ENCODE data around the gene SPTLC2.
A peak's percentile ranks its signal among the peaks of the same experiment; 100 is the strongest.

The SPTLC2 gene

GRCh38 chr14:77580477-77580876, 36.0 kb downstream of the SPTLC2 start:
- no peak for TF ChIP-seq CTCF (conservative IDR thresholded peaks at IDR 0.05; ENCODE audit: low read depth, low read length)
- H3K4me3 ChIP-seq (ENCODE audit: low read depth, low read length), result peak overlapping the region; percentile 32
- no peak for DNase-seq (ENCODE audit: low read depth)

GRCh38 chr14:77579780-77580179, 36.7 kb downstream of the SPTLC2 start:
- TF ChIP-seq CTCF (conservative IDR thresholded peaks at IDR 0.05; ENCODE audit: low read depth, low read length), result no peak
- DNase-seq (ENCODE audit: low read depth), result no peak
- no peak overlapping the region for H3K4me3 ChIP-seq (ENCODE audit: low read depth, low read length)

- H3K4me3 ChIP-seq (ENCODE audit: low read depth, low read length), result no peak overlapping the region
- TF ChIP-seq CTCF (conservative IDR thresholded peaks at IDR 0.05; ENCODE audit: low read depth, low read length), result no peak
- no peak for DNase-seq (ENCODE audit: low read depth)
Observed at GRCh38 chr14:77579065-77579464, 37.4 kb downstream of the SPTLC2 start.

GRCh38 chr14:77574446-77575115, 41.9 kb downstream of the SPTLC2 start:
- TF ChIP-seq CTCF (conservative IDR thresholded peaks at IDR 0.05; ENCODE audit: low read depth, low read length), result no peak
- peak; percentile 21 for DNase-seq (ENCODE audit: low read depth)

GRCh38 chr14:77573964-77574363, 42.5 kb downstream of the SPTLC2 start:
- TF ChIP-seq CTCF (conservative IDR thresholded peaks at IDR 0.05; ENCODE audit: low read depth, low read length), result no peak
- DNase-seq (ENCODE audit: low read depth), result no peak

More at GRCh38 chr14:77574446-77575115, 41.9 kb downstream of the SPTLC2 start:
- H3K4me3 ChIP-seq (ENCODE audit: low read depth, low read length), result no peak overlapping the region

GRCh38 chr14:77570706-77571268, 45.6 kb downstream of the SPTLC2 start:
- no peak for DNase-seq (ENCODE audit: low read depth)
- H3K4me3 ChIP-seq (ENCODE audit: low read depth, low read length), result no peak overlapping the region
- TF ChIP-seq CTCF (conservative IDR thresholded peaks at IDR 0.05; ENCODE audit: low read depth, low read length), result no peak

More at GRCh38 chr14:77573964-77574363, 42.5 kb downstream of the SPTLC2 start:
- H3K4me3 ChIP-seq (ENCODE audit: low read depth, low read length), result no peak overlapping the region

GRCh38 chr14:77565994-77566305, 50.5 kb downstream of the SPTLC2 start:
- no peak overlapping the region for H3K4me3 ChIP-seq (ENCODE audit: low read depth, low read length)
- TF ChIP-seq CTCF (conservative IDR thresholded peaks at IDR 0.05; ENCODE audit: low read depth, low read length), result no peak
- DNase-seq (ENCODE audit: low read depth), result no peak
